A673 (cell line): ENCODE results near the gene RNASEL.

Experiments used
- EZH2 ChIP-seq: fragments of 200-600 bp; sonication (generic); IDR thresholded peaks from 2 replicates; pipeline ENCODE4 v1.6.1; 2017; ENCODE audit warnings: borderline replicate concordance, low read depth, mild to moderate bottlenecking, mixed read lengths, antibody characterized with exemption, low read length; ENCODE audit not compliant: poor library complexity, severe bottlenecking
- TF ChIP-seq, protein P1 (sequence below): fragments of 300-800, 200-600 bp; sonication (generic); conservative IDR thresholded peaks from 2 replicates; pipeline ENCODE4 v1.5.1; 2017; ENCODE audit warnings: low read depth, mild to moderate bottlenecking, antibody characterized with exemption, low read length, moderate library complexity, mixed read lengths

DNA sequence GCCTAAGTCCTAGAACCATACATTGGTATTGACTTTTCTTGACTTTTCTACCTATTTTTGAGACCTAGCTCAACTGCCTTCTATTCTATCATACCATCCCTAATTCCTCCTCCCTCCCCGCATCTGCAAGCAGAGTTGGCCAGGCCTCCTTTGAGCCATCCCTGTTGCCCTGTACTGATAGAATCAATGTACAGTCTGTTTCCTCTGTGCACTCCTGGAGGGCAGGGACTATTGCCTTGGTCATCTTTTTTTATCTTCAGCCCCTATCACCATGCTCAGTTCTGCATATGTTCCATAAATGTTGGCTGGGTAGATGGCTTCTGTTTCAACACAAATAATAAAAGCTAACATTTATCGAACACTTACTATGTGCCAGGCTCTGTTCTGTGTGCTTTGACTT lies 19.2 kb upstream of the RNASEL start:
- TF ChIP-seq, protein P1, sequence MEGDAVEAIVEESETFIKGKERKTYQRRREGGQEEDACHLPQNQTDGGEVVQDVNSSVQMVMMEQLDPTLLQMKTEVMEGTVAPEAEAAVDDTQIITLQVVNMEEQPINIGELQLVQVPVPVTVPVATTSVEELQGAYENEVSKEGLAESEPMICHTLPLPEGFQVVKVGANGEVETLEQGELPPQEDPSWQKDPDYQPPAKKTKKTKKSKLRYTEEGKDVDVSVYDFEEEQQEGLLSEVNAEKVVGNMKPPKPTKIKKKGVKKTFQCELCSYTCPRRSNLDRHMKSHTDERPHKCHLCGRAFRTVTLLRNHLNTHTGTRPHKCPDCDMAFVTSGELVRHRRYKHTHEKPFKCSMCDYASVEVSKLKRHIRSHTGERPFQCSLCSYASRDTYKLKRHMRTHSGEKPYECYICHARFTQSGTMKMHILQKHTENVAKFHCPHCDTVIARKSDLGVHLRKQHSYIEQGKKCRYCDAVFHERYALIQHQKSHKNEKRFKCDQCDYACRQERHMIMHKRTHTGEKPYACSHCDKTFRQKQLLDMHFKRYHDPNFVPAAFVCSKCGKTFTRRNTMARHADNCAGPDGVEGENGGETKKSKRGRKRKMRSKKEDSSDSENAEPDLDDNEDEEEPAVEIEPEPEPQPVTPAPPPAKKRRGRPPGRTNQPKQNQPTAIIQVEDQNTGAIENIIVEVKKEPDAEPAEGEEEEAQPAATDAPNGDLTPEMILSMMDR: no peak
- no peak for TF ChIP-seq EZH2
